ENCODE results near the gene MYDGF.
"Not testable (repeated sequence)": the region's sequence is repeated elsewhere in the genome, so short reads cannot be mapped to it uniquely, and the experiment has no call there.

Gene MYDGF

DNA sequence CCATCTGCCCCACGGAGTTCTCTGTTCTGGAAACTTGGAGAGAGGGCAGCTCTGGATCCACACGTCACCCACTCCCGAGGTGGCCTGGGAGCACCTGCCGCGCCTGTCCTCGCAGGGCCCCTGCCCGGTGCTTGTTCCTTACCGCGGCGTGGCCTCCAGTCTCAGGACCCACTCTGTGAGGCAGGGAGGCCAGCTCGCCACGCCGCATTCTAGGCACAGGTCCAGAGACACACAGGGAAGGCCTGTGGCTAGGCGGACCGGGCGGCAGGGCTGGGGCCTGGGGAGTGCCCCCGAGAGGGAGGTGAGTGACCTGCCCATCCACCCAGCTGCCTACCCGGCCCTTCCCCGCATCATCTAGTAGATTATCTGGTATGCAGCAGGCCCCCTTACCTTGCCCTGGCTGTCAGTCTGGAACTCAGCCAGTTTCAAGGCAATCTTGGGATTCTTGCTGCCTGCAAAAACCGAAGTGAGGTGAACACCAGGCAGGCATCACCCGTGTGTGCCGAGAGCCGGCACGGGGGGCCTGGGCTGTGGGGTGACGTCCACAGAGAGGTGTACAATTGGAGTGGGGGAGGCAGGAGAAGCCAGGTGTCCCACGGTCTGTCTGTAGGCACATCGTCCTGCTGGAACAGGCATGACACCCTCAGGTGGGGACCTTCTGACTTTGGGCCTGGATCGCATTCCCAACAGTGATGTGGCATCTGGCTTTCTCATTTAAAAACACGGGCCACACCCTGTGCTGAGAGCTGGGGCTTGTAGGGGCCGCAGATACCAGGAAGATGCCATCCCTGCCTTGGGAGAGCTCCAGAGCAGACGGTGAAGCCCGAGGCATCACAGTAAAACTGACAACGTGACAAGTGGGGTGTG is 29.9 kb upstream of the MYDGF start:
- no peak for DNase-seq (ENCODE audit: low read depth)

GRCh38 chr19:4697304-4697703 is 27.2 kb upstream of the MYDGF start:
- no peak for DNase-seq (ENCODE audit: low read depth)

GRCh38 chr19:4695224-4695731 is 25.1 kb upstream of the MYDGF start:
- no peak for DNase-seq (ENCODE audit: low read depth)

DNA sequence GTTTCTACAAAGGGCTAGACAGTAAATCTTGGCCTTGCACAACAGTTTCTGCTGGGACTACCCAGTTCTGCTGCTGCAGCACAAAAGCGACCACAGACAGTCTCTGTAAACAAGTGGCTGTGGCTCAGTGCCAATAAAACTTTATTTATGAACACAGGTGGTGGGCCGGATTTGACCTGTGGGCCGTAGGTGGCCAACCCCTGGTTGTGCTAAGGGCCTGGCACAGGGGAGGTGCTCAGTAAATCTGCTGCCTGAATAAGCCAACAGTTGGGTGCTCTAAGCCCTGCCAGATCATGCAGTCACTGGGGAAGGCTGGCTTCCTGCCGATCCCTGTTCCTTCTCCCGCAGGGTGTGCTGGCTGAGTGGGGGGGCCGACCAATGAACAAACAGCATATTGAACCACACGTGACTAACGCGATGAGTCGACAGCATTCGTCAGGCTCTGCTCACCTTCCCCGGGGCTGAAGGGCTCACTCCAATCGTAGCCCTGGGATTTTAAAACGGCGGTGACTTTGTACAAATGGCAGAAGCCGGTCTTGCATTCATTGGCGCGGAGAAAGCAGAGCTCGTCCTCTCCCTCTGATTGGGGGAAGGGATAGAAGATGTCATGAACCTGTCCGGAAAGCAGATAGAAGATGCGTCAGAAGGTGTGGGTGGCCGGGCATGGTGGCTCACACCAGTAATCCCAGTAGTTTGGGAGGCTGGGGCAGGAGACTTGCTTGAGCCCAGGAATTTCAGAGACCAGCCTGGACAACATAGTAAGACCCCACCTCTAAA is 24.3 kb upstream of the MYDGF start:
- DNase-seq (ENCODE audit: low read depth), result peak; percentile 83

DNA sequence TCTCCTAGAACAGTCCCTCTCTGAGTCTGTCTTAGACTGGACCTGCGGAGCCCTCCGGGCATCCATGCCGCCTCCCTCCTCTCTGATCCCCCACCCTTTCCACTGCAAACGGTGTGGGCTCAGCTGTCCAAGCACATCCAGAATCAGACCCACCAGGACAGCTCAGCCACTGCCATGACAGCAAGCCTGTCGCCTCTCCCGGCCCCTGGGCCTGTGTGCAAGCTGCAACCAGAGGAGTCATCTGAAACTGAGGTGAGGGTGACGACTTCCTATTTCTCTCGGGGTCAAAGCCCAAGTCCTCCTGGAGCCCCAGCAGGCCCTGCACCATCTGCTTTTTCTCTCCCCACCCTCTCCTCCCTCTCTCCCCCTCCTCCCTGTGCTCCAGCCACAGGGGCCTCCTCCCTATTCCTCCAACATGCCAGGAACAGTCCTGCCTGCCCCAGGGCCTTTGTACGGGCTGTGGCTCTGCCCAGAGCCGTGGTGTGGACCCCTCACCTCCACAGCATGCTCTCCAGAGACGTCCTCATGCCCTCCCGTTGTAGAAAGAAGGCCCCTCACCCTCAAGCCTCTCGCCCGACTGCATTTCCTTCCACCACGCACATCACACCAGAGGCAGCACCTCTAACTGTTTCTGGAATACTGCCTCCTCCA is 23.5 kb upstream of the MYDGF start:
- no peak for DNase-seq (ENCODE audit: low read depth)

DNA sequence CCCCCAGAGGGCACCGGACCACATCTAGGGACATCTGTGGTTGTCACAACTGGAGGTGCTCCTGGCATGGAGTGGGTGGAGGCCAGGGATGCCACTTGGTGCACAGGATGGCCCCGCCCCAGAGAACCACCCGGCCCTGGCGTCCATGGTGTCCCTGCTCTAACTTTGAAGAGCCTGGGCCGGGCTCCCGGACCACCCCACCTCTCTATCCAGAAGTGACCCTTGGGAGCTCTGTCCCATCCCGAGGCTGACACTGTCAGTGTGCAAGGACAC is 22.9 kb upstream of the MYDGF start:
- no peak for DNase-seq (ENCODE audit: low read depth)

DNA sequence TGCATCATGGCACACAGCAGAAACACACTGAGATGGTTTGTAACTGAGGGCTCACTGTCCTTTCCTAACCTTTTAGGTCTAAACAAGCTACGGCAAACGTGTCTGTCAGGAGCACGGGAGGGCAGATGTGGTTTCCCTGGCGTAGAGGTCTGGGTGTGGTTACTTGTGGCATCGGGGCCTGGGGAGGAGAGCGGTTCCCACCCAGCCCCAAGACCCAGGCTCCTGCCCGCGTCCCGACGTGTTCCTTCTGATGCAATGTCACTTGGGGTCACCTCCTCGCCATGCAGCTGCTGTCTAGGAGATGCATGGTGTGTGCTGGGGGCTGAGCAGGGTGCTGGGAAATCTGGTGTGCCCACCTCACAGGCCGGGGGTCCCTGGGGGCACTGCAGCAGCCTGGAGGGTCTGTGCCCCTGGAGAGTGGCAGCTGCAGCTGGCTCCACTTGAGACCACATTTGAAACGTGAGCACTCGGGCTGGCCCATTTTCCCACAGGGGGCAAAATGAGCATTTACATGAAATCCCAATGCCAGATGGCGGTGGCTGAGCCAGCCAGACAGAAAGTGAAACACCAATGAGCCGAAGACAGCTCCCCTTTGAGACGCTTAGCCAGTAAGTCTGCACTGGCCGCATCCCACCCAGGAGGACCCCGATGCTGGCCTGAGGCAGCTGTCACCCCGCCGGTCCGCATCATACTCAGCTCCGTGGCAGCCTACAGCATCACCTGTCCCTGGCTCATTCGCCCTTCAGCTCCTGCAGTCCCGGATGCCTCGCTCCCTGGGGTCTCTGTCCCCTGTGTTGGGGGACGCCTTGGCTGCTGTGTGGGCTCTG is 22.3 kb upstream of the MYDGF start:
- DNase-seq (ENCODE audit: low read depth), result no peak

- DNase-seq (ENCODE audit: low read depth), result no peak
These were observed 21.2 kb upstream of the MYDGF start for GRCh38 chr19:4691373-4691772.

GRCh38 chr19:4690361-4690760 is 20.2 kb upstream of the MYDGF start:
- DNase-seq (ENCODE audit: low read depth), result no peak

DNA sequence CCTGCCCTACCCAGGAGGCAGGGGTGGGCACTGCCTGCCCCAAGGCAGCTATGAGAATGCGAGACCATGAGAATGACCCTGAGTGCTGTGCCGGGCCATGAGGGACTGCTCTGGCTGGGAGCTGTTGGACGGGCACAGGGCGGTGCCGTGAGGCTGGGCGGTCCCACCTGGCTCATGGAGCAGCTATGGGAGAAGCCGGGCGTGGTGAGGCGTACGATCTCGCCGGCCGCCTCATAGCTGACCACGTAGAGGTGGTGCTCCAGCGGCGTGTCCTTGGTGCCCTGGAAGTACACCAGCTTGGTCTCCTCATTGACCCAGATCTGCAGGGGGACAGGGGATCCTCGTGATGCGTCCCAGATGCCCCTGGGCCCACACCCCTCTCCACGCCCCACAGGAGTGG is 19.3 kb upstream of the MYDGF start:
- DNase-seq (ENCODE audit: low read depth), result no peak

DNA sequence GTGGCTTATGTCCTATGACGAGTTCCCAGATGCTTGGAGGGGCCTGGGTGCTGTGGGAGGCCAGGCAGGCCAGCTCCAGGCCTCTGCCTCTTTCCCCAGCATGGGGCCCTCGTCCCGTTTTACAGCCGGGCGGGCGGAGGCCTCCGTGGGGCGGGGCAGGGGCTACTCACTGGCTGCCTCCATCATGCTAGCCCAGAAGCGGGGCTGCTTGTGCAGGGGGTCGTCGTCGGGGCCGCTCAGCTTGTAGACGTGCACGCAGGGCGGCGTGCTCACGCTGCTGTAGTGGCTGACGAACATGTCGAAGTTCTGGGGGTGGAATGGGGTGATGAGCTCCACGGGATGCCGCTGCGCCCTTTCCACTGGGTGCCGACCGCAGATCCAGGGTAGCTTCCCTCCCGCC is 18.4 kb upstream of the MYDGF start:
- DNase-seq (ENCODE audit: low read depth), result no peak

GRCh38 chr19:4687396-4687795 is 17.3 kb upstream of the MYDGF start:
- DNase-seq (ENCODE audit: low read depth), result no peak

GRCh38 chr19:4686700-4687099 is 16.6 kb upstream of the MYDGF start:
- DNase-seq (ENCODE audit: low read depth), result no peak

GRCh38 chr19:4684312-4685095 is 14.4 kb upstream of the MYDGF start:
- no peak for DNase-seq (ENCODE audit: low read depth)

GRCh38 chr19:4682417-4683200 is 12.5 kb upstream of the MYDGF start:
- DNase-seq (ENCODE audit: low read depth), result no peak

DNA sequence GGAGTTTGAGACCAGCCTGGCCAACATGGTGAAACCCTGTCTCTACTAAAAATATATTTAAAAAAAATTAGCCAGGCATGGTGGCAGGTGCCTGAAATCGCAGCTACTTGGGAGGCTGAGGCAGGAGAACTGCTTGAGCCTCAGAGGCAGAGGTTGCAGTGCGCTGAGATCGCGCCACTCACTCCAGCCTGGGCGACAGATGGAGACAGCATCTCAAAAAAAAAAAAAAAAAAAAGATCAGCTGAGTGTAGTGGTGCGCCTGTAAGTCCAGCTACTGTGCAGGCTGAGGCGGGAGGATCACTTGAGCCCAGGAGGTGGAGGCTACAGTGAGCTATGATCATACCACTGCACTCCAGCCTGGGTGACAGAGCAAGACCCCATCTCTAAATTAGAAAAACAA is 9.9 kb upstream of the MYDGF start:
- DNase-seq (ENCODE audit: low read depth), result not testable (repeated sequence)

- DNase-seq (ENCODE audit: low read depth), result no peak
These were observed 9.0 kb upstream of the MYDGF start for GRCh38 chr19:4678881-4679790.

GRCh38 chr19:4676955-4677731 is 7.0 kb upstream of the MYDGF start:
- DNase-seq (ENCODE audit: low read depth), result no peak

DNA sequence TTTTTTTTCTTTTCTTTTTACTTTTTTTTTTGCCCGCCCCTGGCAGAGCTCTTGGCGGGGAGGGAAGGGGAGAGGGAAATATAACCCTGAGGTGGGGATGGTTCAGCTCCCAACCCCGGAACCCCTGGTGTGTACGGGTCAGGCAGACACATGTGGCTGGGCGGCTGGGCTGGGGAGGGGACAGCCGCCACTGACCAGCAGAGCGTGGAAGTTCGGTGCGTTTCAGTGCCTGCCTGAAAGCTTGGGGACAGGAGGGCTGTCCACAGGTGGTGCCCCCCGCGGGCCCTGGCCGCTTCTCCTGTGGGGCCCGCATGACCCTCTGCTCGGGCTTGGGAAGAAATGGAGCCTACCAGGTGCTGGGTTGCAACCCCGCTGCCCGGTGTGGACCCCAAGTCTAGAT is 5.2 kb upstream of the MYDGF start:
- no peak for DNase-seq (ENCODE audit: low read depth)
